ENCODE results near the gene KNDC1. TPM values are rescaled to one million over a fixed set of nuclear protein-coding genes. Genes with fewer than 3 reads are reported as not detected.

Gene KNDC1
- total and polyA plus RNA-seq, 2 donors (not counting 3 experiments of a cell fraction or from before 2014, with no cell fraction given): not detected

DNA sequence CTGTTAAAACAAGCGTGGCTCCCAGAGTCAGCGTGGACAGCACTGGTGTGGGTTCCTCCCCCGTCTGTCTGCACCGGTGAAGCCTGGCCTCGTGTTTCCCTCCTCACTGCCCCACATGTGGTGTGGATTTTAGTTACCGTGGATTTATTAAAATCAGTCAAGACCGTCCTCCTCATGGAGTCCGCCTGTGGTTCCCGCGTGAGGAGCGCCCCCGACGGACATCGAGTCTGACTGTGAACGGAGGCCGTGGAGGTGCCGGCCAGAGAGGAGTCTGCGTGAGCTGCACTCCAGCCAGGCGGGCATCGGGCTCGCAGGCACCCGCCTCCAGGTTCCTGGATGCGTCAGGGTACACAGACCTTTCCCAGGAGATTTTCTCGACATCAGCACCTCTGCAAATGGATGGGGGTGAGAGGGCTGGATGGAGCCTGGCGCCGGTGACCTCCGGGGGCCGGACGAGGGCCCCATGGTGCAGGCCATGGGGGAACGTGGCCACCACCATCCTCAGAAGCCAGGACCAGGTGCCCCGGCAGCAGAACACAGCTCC is 43.7 kb downstream of the KNDC1 start:
- ChIA-PET CTCF (no interaction called here), POLR2A (no interaction called here)
- DNase-seq (ENCODE audit: low read depth, low spot score) (no peak), FAIRE-seq (no peak)
- Histone ChIP-seq H3K9ac (replicated peaks; ENCODE audit: extremely low read depth, insufficient read depth, low read length) (no peak overlapping the region), H4K20me1 (replicated peaks; ENCODE audit: control insufficient read depth, extremely low read depth, insufficient read depth, low read length) (no peaks in the 10 kb centered on the region), H3K4me2 (ENCODE audit: insufficient read depth, low read length) (no peak overlapping the region), H3K4me1 (ENCODE audit: control insufficient read depth, extremely low read depth, insufficient read depth, low read length) (no peaks in the 10 kb centered on the region), H3K27me3 (ENCODE audit: control insufficient read depth in 2 of 2, insufficient read depth in 2 of 2, low read length in 2 of 2) (no peaks in the 10 kb centered on the region), H3K79me2 (ENCODE audit: control insufficient read depth, insufficient read depth, low read length) (no peaks in the 10 kb centered on the region), H3K9me1 (replicated peaks; ENCODE audit: control insufficient read depth, extremely low read depth, insufficient read depth, low read length) (no peaks in the 10 kb centered on the region), H3K36me3 (ENCODE audit: control insufficient read depth in 2 of 2, extremely low read depth in 1 of 2, insufficient read depth in 2 of 2, low read length in 2 of 2) (no peaks in the 10 kb centered on the region), H2AFZ (ENCODE audit: low read depth, low read length) (no peak overlapping the region), H3K4me3 (replicated peaks in 1 of 3; ENCODE audit: insufficient read depth in 1 of 3, low read depth in 1 of 3, low read length in 3 of 3) (no peak overlapping the region), H3K9me3 (replicated peaks; ENCODE audit: control insufficient read depth, insufficient read depth, low read length) (no peaks in the 10 kb centered on the region), H3K27ac (ENCODE audit: insufficient read depth, low read depth, low read length) (no peak overlapping the region)
- no TSS peak for BruUV-seq (replicated peaks)
- dilution Hi-C loops (cut with MboI; ENCODE audit: extremely low pct_ligation_motif_present, low sequenced_read_pairs) (no loop called here), intact Hi-C loops (cut with micrococcal nuclease) (no loop called here)
- TF ChIP-seq, protein P1, sequence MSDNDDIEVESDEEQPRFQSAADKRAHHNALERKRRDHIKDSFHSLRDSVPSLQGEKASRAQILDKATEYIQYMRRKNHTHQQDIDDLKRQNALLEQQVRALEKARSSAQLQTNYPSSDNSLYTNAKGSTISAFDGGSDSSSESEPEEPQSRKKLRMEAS (IDR thresholded peaks at IDR 0.05; ENCODE audit: insufficient read depth, insufficient read length): no peak
- no peak for TF ChIP-seq JUN (IDR thresholded peaks at IDR 0.05; ENCODE audit: borderline replicate concordance, insufficient read depth, insufficient read length, low read depth)

GRCh38 chr10:133204226-133205015 is 44.4 kb downstream of the KNDC1 start:
- Histone ChIP-seq H3K79me2 (ENCODE audit: control insufficient read depth, insufficient read depth, low read length) (no peaks in the 10 kb centered on the region), H3K9me1 (replicated peaks; ENCODE audit: control insufficient read depth, extremely low read depth, insufficient read depth, low read length) (no peaks in the 10 kb centered on the region), H3K36me3 (ENCODE audit: control insufficient read depth in 2 of 2, extremely low read depth in 1 of 2, insufficient read depth in 2 of 2, low read length in 2 of 2) (no peaks in the 10 kb centered on the region), H4K20me1 (replicated peaks; ENCODE audit: control insufficient read depth, extremely low read depth, insufficient read depth, low read length) (no peaks in the 10 kb centered on the region), H3K27me3 (ENCODE audit: control insufficient read depth in 2 of 2, insufficient read depth in 2 of 2, low read length in 2 of 2) (no peaks in the 10 kb centered on the region), H3K27ac (ENCODE audit: insufficient read depth, low read depth, low read length) (no peak overlapping the region), H3K9ac (replicated peaks; ENCODE audit: extremely low read depth, insufficient read depth, low read length) (no peak overlapping the region), H3K4me2 (ENCODE audit: insufficient read depth, low read length) (no peak overlapping the region), H3K9me3 (replicated peaks; ENCODE audit: control insufficient read depth, insufficient read depth, low read length) (no peaks in the 10 kb centered on the region), H2AFZ (ENCODE audit: low read depth, low read length) (no peak overlapping the region), H3K4me3 (replicated peaks in 1 of 3; ENCODE audit: insufficient read depth in 1 of 3, low read depth in 1 of 3, low read length in 3 of 3) (no peak overlapping the region), H3K4me1 (ENCODE audit: control insufficient read depth, extremely low read depth, insufficient read depth, low read length) (no peaks in the 10 kb centered on the region)
- POLR2A ChIA-PET: no interaction called here
- TF ChIP-seq POLR2A (IDR thresholded peaks at IDR 0.05; ENCODE audit: low read depth, low read length) (no peak), JUN (IDR thresholded peaks at IDR 0.05; ENCODE audit: borderline replicate concordance, insufficient read depth, insufficient read length, low read depth) (no peak)
- DNase-seq (ENCODE audit: low read depth, low spot score) (no peak), FAIRE-seq (no peak)
- dilution Hi-C loops (cut with MboI; ENCODE audit: extremely low pct_ligation_motif_present, low sequenced_read_pairs) (no loop called here), intact Hi-C loops (cut with micrococcal nuclease) (no loop called here)
- CTCF ChIA-PET: no interaction called here
- no TSS peak for BruUV-seq (replicated peaks)
